ENCODE results near the gene IFT57. TPM values are rescaled to one million over a fixed set of nuclear protein-coding genes. Genes with fewer than 3 reads are reported as not detected.

IFT57 gene
- total RNA-seq, 1 donor from 2014 or later: 58.4 TPM

DNA sequence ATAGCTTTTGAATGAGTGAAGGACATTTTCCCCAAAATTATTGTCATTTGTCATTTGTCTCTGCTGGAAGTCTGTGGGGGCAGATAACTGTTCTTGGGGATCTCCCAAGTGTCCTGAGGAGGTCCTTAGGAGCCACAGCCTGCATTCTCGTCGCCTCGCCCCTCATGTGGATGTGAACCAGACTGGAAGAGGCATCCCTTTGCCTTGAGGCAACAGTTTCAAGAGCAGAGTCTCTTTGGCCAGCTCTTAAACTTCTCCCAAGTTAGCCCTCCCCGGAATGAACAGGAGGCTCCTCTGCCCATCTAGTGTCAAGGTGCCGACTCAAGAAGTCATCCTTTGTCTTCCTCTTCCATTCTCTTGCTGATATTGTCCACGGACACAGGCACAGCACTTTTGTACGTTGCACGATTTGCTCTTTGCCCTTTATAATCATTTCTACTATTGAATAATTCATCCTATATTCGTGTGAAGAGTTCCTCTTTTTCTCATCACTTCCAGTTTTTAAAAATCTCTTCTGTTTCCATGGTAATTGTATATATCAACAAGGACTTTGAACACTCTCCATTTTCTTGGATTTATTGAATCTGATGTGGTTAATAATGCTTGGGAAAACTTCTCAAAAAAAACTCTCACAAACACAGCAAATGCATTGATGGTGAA lies 90.6 kb downstream of the IFT57 start:
- no peak overlapping the region for H3K4me3 ChIP-seq (ENCODE audit: low read depth, low read length)
- DNase-seq (ENCODE audit: low read depth): no peak

DNA sequence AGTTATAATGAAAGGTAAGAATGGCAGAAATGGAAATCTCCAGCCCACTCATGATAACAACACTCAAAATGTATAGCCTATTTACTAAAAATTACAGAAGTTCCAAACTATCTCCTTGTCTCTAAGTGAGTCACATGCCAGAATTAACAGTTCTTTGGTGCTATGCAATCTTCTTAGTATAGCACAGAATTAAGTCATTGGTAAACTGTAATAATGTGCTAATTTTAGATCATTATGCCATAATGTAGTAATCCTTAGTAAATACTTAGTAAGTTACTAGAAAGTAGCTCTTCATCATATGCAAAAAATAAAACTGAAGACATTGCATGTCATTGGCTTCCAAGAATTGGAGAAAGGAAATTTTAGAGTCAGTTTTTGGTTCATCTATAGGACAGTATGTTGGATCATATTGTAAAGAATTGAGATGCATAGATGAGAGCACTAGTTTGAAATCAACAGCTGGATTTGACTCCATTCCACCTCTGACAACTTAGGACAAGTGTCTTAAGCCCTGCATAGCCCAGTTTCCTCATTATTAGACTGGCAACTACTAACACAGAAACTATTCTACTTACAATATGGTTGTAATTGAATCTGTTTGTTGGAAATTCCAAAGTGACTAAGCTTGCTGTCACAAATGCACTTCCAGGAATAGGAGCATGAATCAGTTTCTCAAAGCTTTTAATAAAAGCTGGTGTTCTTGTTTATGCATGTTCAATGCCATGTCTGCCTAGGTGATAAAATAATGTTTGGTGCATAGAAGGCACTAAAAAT lies 91.3 kb downstream of the IFT57 start:
- H3K4me3 ChIP-seq (ENCODE audit: low read depth, low read length): no peak overlapping the region

More for the DNA sequence above, 90.6 kb downstream of the IFT57 start:
- TF ChIP-seq, protein P1, sequence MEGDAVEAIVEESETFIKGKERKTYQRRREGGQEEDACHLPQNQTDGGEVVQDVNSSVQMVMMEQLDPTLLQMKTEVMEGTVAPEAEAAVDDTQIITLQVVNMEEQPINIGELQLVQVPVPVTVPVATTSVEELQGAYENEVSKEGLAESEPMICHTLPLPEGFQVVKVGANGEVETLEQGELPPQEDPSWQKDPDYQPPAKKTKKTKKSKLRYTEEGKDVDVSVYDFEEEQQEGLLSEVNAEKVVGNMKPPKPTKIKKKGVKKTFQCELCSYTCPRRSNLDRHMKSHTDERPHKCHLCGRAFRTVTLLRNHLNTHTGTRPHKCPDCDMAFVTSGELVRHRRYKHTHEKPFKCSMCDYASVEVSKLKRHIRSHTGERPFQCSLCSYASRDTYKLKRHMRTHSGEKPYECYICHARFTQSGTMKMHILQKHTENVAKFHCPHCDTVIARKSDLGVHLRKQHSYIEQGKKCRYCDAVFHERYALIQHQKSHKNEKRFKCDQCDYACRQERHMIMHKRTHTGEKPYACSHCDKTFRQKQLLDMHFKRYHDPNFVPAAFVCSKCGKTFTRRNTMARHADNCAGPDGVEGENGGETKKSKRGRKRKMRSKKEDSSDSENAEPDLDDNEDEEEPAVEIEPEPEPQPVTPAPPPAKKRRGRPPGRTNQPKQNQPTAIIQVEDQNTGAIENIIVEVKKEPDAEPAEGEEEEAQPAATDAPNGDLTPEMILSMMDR (conservative IDR thresholded peaks at IDR 0.05; ENCODE audit: low read depth, low read length): no peak

DNA sequence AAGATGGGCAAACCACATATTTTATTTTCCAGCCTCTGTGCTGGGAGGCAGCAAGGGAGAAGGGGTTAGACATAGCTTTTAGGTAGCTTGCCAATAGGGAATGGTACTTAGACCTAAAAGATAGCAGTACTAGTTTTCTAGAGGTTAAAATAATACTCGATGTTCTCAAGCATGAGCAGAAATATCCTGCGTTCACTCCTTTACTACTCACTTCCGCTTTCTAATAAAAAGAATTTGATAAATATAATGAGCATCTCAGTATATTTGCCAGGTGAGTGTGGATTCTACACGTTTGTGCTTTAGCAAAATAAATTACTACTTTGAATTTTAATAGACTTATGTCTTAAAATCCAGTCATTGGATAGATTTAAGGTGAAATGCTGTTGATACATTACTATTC lies 92.0 kb downstream of the IFT57 start:
- no peak for DNase-seq (ENCODE audit: low read depth)
- H3K4me3 ChIP-seq (ENCODE audit: low read depth, low read length): no peak overlapping the region
- TF ChIP-seq, protein P1 (conservative IDR thresholded peaks at IDR 0.05; ENCODE audit: low read depth, low read length): no peak

More for the DNA sequence above, 91.3 kb downstream of the IFT57 start:
- TF ChIP-seq, protein P1 (conservative IDR thresholded peaks at IDR 0.05; ENCODE audit: low read depth, low read length): no peak
- peak; percentile 87 for DNase-seq (ENCODE audit: low read depth)

DNA sequence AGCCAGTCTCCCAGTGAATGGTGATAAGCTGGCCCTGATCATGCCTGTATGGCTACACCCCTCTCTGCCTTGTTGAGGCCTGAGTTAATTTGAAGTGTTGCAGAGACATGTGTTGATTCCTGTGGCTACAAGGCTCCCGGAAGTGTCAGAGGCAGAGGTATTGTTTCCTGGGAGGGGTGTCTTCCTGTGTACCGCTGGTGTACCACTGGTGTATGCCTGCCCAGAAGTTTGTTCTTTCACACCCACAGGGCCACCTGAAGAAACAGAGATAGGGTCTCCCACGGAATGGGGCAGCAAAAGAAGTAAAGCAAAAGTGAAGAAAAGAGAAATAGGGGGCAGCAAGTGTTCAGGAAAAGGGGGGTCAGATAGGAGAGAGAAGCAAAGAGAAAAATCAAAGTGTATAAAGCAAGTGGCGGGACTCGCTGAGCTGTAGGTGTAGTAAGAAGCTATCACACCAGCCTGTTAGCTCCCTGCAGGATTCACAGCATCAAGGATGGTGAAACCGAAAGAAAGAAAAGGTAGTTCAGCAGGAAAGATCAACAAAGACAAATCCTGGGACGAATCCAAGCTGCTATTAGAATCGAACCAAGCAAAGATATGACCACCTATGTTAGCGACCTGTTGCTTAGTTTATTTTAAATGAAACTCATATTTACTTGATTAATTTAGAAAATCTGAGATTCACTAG lies 94.8 kb downstream of the IFT57 start:
- no peak overlapping the region for H3K4me3 ChIP-seq (ENCODE audit: low read depth, low read length)
- no peak for DNase-seq (ENCODE audit: low read depth)

DNA sequence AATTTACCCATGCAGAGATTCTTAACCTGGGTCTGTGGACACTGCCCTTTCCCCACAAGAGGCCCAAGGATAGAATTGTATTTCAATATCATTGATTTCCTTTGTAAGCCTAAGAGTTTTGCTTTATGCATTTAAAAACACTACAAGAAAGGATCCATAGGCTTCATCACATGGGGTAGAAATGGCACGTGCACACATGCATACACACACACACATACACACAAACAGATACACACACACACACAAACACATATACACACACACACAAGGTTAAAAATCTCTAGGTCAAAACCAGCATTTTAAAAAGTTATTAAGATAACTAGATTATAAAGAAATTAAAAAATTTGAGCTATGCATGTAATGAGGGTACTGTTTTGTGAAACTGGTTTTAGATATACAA lies 95.9 kb downstream of the IFT57 start:
- TF ChIP-seq, protein P1 (conservative IDR thresholded peaks at IDR 0.05; ENCODE audit: low read depth, low read length): no peak
- DNase-seq (ENCODE audit: low read depth): no peak
- H3K4me3 ChIP-seq (ENCODE audit: low read depth, low read length): no peak overlapping the region

More for the DNA sequence above, 94.8 kb downstream of the IFT57 start:
- TF ChIP-seq, protein P1 (conservative IDR thresholded peaks at IDR 0.05; ENCODE audit: low read depth, low read length): no peak

DNA sequence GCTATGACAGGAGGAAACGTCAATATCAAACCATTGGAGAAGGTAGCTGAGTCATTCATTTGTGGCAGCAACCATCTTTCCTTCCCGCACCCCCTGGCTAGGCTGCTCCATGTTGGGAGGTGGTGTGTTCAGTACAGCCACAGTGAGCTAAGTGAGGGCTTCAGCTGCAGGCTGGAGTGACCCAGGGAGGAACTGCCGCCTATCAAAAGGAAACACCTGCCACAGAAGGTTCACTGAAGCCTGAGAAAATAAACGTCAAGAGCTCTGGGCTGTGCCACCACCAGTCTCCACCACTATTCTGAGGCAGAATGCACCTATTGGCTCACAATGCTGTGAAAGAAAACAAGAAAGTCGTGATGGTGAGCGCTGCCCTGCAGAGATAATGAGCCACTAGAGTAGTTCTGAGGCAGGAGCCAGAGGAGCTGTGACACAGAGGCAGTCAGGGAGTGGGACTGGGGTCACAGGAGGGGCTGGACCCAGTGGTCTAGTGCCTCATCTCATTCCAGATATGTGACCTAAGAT lies 96.6 kb downstream of the IFT57 start:
- no peak for DNase-seq (ENCODE audit: low read depth)
- TF ChIP-seq, protein P1 (conservative IDR thresholded peaks at IDR 0.05; ENCODE audit: low read depth, low read length): no peak
- no peak overlapping the region for H3K4me3 ChIP-seq (ENCODE audit: low read depth, low read length)
